Activated T-cell treated with anti-CD3 and anti-CD28 coated beads for 4 hours (primary cell): ENCODE data around the gene WDR82.
A peak's percentile ranks its signal among the peaks of the same experiment; 100 is the strongest.

Source experiments
- DNase-seq: peaks from one replicate; pipeline ENCODE4 v3.0.0-alpha.2; 2020

Gene WDR82

GRCh38 chr3:52306978-52307377 is 28.5 kb upstream of the WDR82 start:
- DNase-seq = no peak

- no peak for DNase-seq
Observed at GRCh38 chr3:52305926-52306325, 27.5 kb upstream of the WDR82 start.

- no peak for DNase-seq
Observed at GRCh38 chr3:52303811-52304210, 25.4 kb upstream of the WDR82 start.

- no peak for DNase-seq
Observed at GRCh38 chr3:52302426-52303145, 24.1 kb upstream of the WDR82 start.

- DNase-seq = no peak
Observed at GRCh38 chr3:52299879-52300611, 21.6 kb upstream of the WDR82 start.

GRCh38 chr3:52299247-52299878 is 20.9 kb upstream of the WDR82 start:
- no peak for DNase-seq

- no peak for DNase-seq
Observed at GRCh38 chr3:52298149-52299098, 20.0 kb upstream of the WDR82 start.

GRCh38 chr3:52297242-52298148 is 19.0 kb upstream of the WDR82 start:
- DNase-seq = no peak

- DNase-seq = no peak
Observed at GRCh38 chr3:52295671-52296208, 17.3 kb upstream of the WDR82 start.

- no peak for DNase-seq
Observed at GRCh38 chr3:52294320-52295150, 16.1 kb upstream of the WDR82 start.

GRCh38 chr3:52293491-52294319 is 15.3 kb upstream of the WDR82 start:
- DNase-seq = no peak

GRCh38 chr3:52292247-52293065 is 14.0 kb upstream of the WDR82 start:
- no peak for DNase-seq

GRCh38 chr3:52291508-52292181 is 13.2 kb upstream of the WDR82 start:
- DNase-seq = peak; percentile 34

- no peak for DNase-seq
Observed at GRCh38 chr3:52290596-52291507, 12.4 kb upstream of the WDR82 start.

- no peak for DNase-seq
Observed at GRCh38 chr3:52289747-52290595, 11.5 kb upstream of the WDR82 start.

GRCh38 chr3:52289338-52289746 is 10.9 kb upstream of the WDR82 start:
- DNase-seq = no peak
